Panc1 (cell line): ENCODE measurements around the gene ZNF462. TPM values are rescaled to one million over a fixed set of nuclear protein-coding genes. Genes with fewer than 3 reads are reported as not detected.

Experiments used
- ATAC-seq: fragments of 200-7000 bp; cut with Tn5 transposase; 2 replicates; pipeline ENCODE4 v1.9.1; 2020; ENCODE audit warnings: mild to moderate bottlenecking, moderate library complexity
- BruUV-seq: library from RNA; stranded (reverse); fragments of 400-500 nt; replicated peaks from 2 replicates; lab custom pipeline; 2021; lab: Mats Ljungman, UMichigan
- CTCF ChIA-PET: fragments of 300-600 bp; sonication (Branson Sonifier 250); formaldehyde crosslinking; loops from one replicate; lab custom pipeline; 2022; ENCODE audit warnings: antibody characterized with exemption; lab: Charles Lee
- POLR2A ChIA-PET: fragments of 300-600 bp; sonication (Branson Sonifier 250); formaldehyde crosslinking; loops from one replicate; lab custom pipeline; 2022; ENCODE audit warnings: antibody characterized with exemption; lab: Charles Lee
- DNase-seq: peaks from one replicate; pipeline ENCODE4 v3.0.0-alpha.2; 2010; ENCODE audit warnings: low read depth, low spot score
- H3K27ac ChIP-seq: 2 replicates; pipeline ENCODE4 v1.5.1; 2011; ENCODE audit warnings: mild to moderate bottlenecking, low read length, inconsistent platforms
- H3K27me3 ChIP-seq: fragments of 200-500 bp; sonication (Bioruptor generic); 2 replicates; pipeline ENCODE4 v1.6.0; 2014; ENCODE audit warnings: low read length, inconsistent platforms; ENCODE audit not compliant: control insufficient read depth, insufficient read depth
- H3K36me3 ChIP-seq: fragments of 200-500 bp; sonication (Bioruptor generic); 2 replicates; pipeline ENCODE4 v1.5.1; 2014; ENCODE audit warnings: inconsistent platforms, mild to moderate bottlenecking, low read length, moderate library complexity; ENCODE audit not compliant: control insufficient read depth, insufficient read depth
- H3K4me1 ChIP-seq: 2 replicates; pipeline ENCODE4 v1.5.1; 2011; ENCODE audit warnings: inconsistent platforms, mild to moderate bottlenecking, low read length, moderate library complexity; ENCODE audit not compliant: control insufficient read depth, insufficient read depth
- H3K4me3 ChIP-seq, 2 experiments: 2 replicates each; pipeline ENCODE4 v1.5.1; 2011 to 2012; ENCODE audit warnings: low read depth in 2 of 2, low read length in 2 of 2, mild to moderate bottlenecking in 2 of 2, inconsistent platforms in 1 of 2, moderate library complexity in 1 of 2
- H3K9me3 ChIP-seq: fragments of 200-500 bp; sonication (Bioruptor generic); 2 replicates; pipeline ENCODE4 v1.5.1; 2014; ENCODE audit warnings: low read depth, mild to moderate bottlenecking, inconsistent platforms, low read length, moderate library complexity; ENCODE audit not compliant: control insufficient read depth, insufficient read depth
- CTCF ChIP-seq: fragments of 450-650 bp; IDR thresholded peaks from 2 replicates; pipeline ENCODE4 v1.5.1; 2017; ENCODE audit warnings: mild to moderate bottlenecking
- POLR2AphosphoS5 ChIP-seq: IDR thresholded peaks from 2 replicates; pipeline ENCODE4 v1.6.1; 2012; ENCODE audit warnings: mild to moderate bottlenecking, low read depth, low read length, moderate library complexity
- REST ChIP-seq, 2 experiments: IDR thresholded peaks; 2 replicates each; pipeline ENCODE4 v1.6.1; 2011 to 2012; ENCODE audit warnings: low read depth in 2 of 2, control low read depth in 1 of 2, low read length in 1 of 2, mild to moderate bottlenecking in 1 of 2, moderate library complexity in 1 of 2; ENCODE audit not compliant: insufficient read depth in 1 of 2
- SIN3A ChIP-seq: IDR thresholded peaks from 2 replicates; pipeline ENCODE4 v1.6.1; 2012; ENCODE audit warnings: low read depth, mild to moderate bottlenecking, low read length, moderate library complexity, borderline replicate concordance; ENCODE audit not compliant: insufficient read depth
- TCF7L2 ChIP-seq: IDR thresholded peaks from 2 replicates; pipeline ENCODE4 v1.6.1; 2011; ENCODE audit warnings: mild to moderate bottlenecking, low read depth, low read length, inconsistent platforms
- in situ Hi-C: cut with HindIII; loops from 2 replicates; pipeline ENCODE4 v1.10.0; 2016; ENCODE audit warnings: low sequenced_read_pairs, low pct_unique_long_range_greater_than_20kb
- intact Hi-C: fragments of 100-400 bp; cut with micrococcal nuclease; formaldehyde crosslinking; loops from one replicate; pipeline ENCODE4 v1.10.0; 2022; ENCODE audit not compliant: unreplicated experiment
- total RNA-seq: library from RNA; stranded (reverse); gene quantifications from one replicate; pipeline ENCODE4 v1.2.1, GENCODE V29; 2021; ENCODE audit not compliant: unreplicated experiment

Gene ZNF462
- total RNA-seq, 1 experiment from 2014 or later = 34.8 TPM

- no TSS peak for BruUV-seq
- Histone ChIP-seq H3K27ac (no peak overlapping the region), H3K4me3 (no peak overlapping the region), H3K27me3 (no peaks in the 10 kb centered on the region), H3K36me3 (no peaks in the 10 kb centered on the region; the same call in 1 of the 2 replicates), H3K9me3 (no peaks in the 10 kb centered on the region), H3K4me1 (no peaks in the 10 kb centered on the region)
- CTCF ChIA-PET = no interaction called here
- in situ Hi-C loops = no loop called here
- DNase-seq = no peak
- intact Hi-C loops = no loop called here
- no peak for TF ChIP-seq TCF7L2
- no peak for ATAC-seq
- POLR2A ChIA-PET = no interaction called here
Measured at GRCh38 chr9:106954558-106954957, 91.6 kb downstream of the ZNF462 start.

GRCh38 chr9:106954974-106955850, 92.2 kb downstream of the ZNF462 start:
- H3K27me3 ChIP-seq = no peaks in the 10 kb centered on the region
- BruUV-seq = no TSS peak
- no peak overlapping the region for H3K27ac ChIP-seq
- CTCF ChIA-PET = interaction anchor here (0.6 kb wide), 1 partner anchor 1875 kb away, joined by 3 read pairs; no protein-coding TSS in a partner anchor
- in situ Hi-C loops (no loop called here), intact Hi-C loops (no loop called here)
- TF ChIP-seq CTCF (no peak), POLR2AphosphoS5 (no peak), SIN3A (no peak), TCF7L2 (no peak), REST (IDR thresholded peaks at IDR 0.05; ENCODE audit: insufficient read depth in 1 of 2, low read depth in 2 of 2, low read length in 1 of 2) (no peak)
- no peak overlapping the region for H3K4me3 ChIP-seq
- H3K9me3 ChIP-seq = no peaks in the 10 kb centered on the region
- H3K36me3 ChIP-seq = no peaks in the 10 kb centered on the region; the same call in 1 of the 2 replicates
- DNase-seq = no peak
- no peak for ATAC-seq
- no peaks in the 10 kb centered on the region for H3K4me1 ChIP-seq
- POLR2A ChIA-PET = no interaction called here

- H3K4me1 ChIP-seq = no peaks in the 10 kb centered on the region
- H3K36me3 ChIP-seq = no peaks in the 10 kb centered on the region; the same call in 1 of the 2 replicates
- in situ Hi-C loops = no loop called here
- TF ChIP-seq TCF7L2 (no peak), POLR2AphosphoS5 (no peak), CTCF (no peak), REST (IDR thresholded peaks at IDR 0.05; ENCODE audit: insufficient read depth in 1 of 2, low read depth in 2 of 2, low read length in 1 of 2) (no peak), SIN3A (no peak)
- ChIA-PET POLR2A (no interaction called here), CTCF (no interaction called here)
- no peaks in the 10 kb centered on the region for H3K9me3 ChIP-seq
- no peaks in the 10 kb centered on the region for H3K27me3 ChIP-seq
- no peak overlapping the region for H3K27ac ChIP-seq
- ATAC-seq = no peak
- no peak overlapping the region for H3K4me3 ChIP-seq
- DNase-seq = no peak
- intact Hi-C loops = no loop called here
- no TSS peak for BruUV-seq
Measured at GRCh38 chr9:106956971-106957370, 94.0 kb downstream of the ZNF462 start.
